H9 (cell line): Measurements from ENCODE around the gene ACAP2. TPM values are rescaled to one million over a fixed set of nuclear protein-coding genes. Genes with fewer than 3 reads are reported as not detected.

Experiments used
- DNase-seq: peaks from one replicate; pipeline ENCODE4 v3.0.0-alpha.2; 2017
- H2AFZ ChIP-seq: one replicate; pipeline ENCODE4 v1.6.1; 2013; ENCODE audit warnings: mild to moderate bottlenecking, low read length, control low read depth, moderate library complexity
- H2AK5ac ChIP-seq: 2 replicates; pipeline ENCODE4 v1.6.1; 2013; ENCODE audit warnings: low read length, control low read depth, mixed read lengths; ENCODE audit not compliant: insufficient read length
- H2BK120ac ChIP-seq: one replicate; pipeline ENCODE4 v1.6.1; 2013; ENCODE audit warnings: low read depth, mild to moderate bottlenecking, low read length, control low read depth, inconsistent platforms; ENCODE audit not compliant: poor library complexity, severe bottlenecking
- H2BK12ac ChIP-seq: 2 replicates; pipeline ENCODE4 v1.6.1; 2013; ENCODE audit warnings: low read length, control low read depth, mixed read lengths, low read depth; ENCODE audit not compliant: insufficient read length
- H2BK15ac ChIP-seq: 2 replicates; pipeline ENCODE4 v1.6.1; 2013; ENCODE audit warnings: low read depth, low read length, control low read depth
- H2BK20ac ChIP-seq: one replicate; pipeline ENCODE4 v1.6.1; 2013; ENCODE audit warnings: low read depth, mild to moderate bottlenecking, low read length, control low read depth, inconsistent platforms; ENCODE audit not compliant: poor library complexity, severe bottlenecking
- H2BK5ac ChIP-seq: 2 replicates; pipeline ENCODE4 v1.6.1; 2013; ENCODE audit warnings: low read length, control low read depth, mixed read lengths; ENCODE audit not compliant: insufficient read length
- H3K14ac ChIP-seq: 2 replicates; pipeline ENCODE4 v1.6.1; 2013; ENCODE audit warnings: low read length, control low read depth; ENCODE audit not compliant: insufficient read depth
- H3K18ac ChIP-seq: 2 replicates; pipeline ENCODE4 v1.6.1; 2013; ENCODE audit warnings: low read depth, mild to moderate bottlenecking, mixed read lengths, low read length, control low read depth; ENCODE audit not compliant: insufficient read length
- H3K23ac ChIP-seq: 2 replicates; pipeline ENCODE4 v1.6.1; 2013; ENCODE audit warnings: low read length, control low read depth, mixed read lengths, low read depth; ENCODE audit not compliant: insufficient read length
- H3K23me2 ChIP-seq: 2 replicates; pipeline ENCODE4 v1.6.1; 2013; ENCODE audit warnings: low read depth, mild to moderate bottlenecking, mixed read lengths, low read length, control low read depth; ENCODE audit not compliant: insufficient read length, poor library complexity, severe bottlenecking
- H3K27ac ChIP-seq: 2 replicates; pipeline ENCODE4 v1.5.1; 2013; ENCODE audit warnings: low read length, control low read depth, mixed read lengths, low read depth; ENCODE audit not compliant: insufficient read length
- H3K27me3 ChIP-seq: 2 replicates; pipeline ENCODE4 v1.6.1; 2013; ENCODE audit warnings: low read length, control low read depth, inconsistent platforms; ENCODE audit not compliant: insufficient read depth
- H3K4ac ChIP-seq: 2 replicates; pipeline ENCODE4 v1.6.1; 2013; ENCODE audit warnings: low read depth, mild to moderate bottlenecking, control low read depth, inconsistent platforms, low read length, moderate library complexity
- H3K4me1 ChIP-seq: 2 replicates; pipeline ENCODE4 v1.6.1; 2013; ENCODE audit warnings: low read length, control low read depth, inconsistent platforms; ENCODE audit not compliant: insufficient read depth
- H3K4me2 ChIP-seq: 2 replicates; pipeline ENCODE4 v1.6.1; 2013; ENCODE audit warnings: low read length, control low read depth, mixed read lengths; ENCODE audit not compliant: insufficient read length, insufficient read depth
- H3K56ac ChIP-seq: 2 replicates; pipeline ENCODE4 v1.6.1; 2013; ENCODE audit warnings: low read depth, mild to moderate bottlenecking, mixed read lengths, low read length, control low read depth; ENCODE audit not compliant: insufficient read length
- H3K79me1 ChIP-seq: 2 replicates; pipeline ENCODE4 v1.6.1; 2013; ENCODE audit warnings: low read depth, mild to moderate bottlenecking, moderate library complexity, low read length, control low read depth, inconsistent platforms; ENCODE audit not compliant: insufficient read depth, poor library complexity, severe bottlenecking
- H3K79me2 ChIP-seq: 2 replicates; pipeline ENCODE4 v1.6.1; 2013; ENCODE audit warnings: low read length, control low read depth, inconsistent platforms; ENCODE audit not compliant: insufficient read depth
- H3K9ac ChIP-seq: 2 replicates; pipeline ENCODE4 v1.6.1; 2013; ENCODE audit warnings: low read length, control low read depth, mixed read lengths; ENCODE audit not compliant: insufficient read length; ENCODE audit errors: extremely low read depth
- H3K9me3 ChIP-seq: one replicate; pipeline ENCODE4 v1.6.1; 2013; ENCODE audit warnings: low read depth, low read length, inconsistent platforms; ENCODE audit not compliant: control insufficient read depth
- H3T11ph ChIP-seq: one replicate; pipeline ENCODE4 v1.6.1; 2013; ENCODE audit warnings: mild to moderate bottlenecking, low read length, control low read depth, inconsistent platforms
- H4K20me1 ChIP-seq: one replicate; pipeline ENCODE4 v1.6.1; 2013; ENCODE audit not compliant: control insufficient read depth, insufficient read length, insufficient read depth
- H4K5ac ChIP-seq: 2 replicates; pipeline ENCODE4 v1.6.1; 2013; ENCODE audit warnings: low read depth, mild to moderate bottlenecking, mixed read lengths, low read length, control low read depth; ENCODE audit not compliant: insufficient read length
- H4K8ac ChIP-seq: replicated peaks from 2 replicates; pipeline ENCODE4 v1.6.1; 2013; ENCODE audit warnings: low read length, control low read depth, mixed read lengths, low read depth; ENCODE audit not compliant: insufficient read length
- H4K91ac ChIP-seq: 2 replicates; pipeline ENCODE4 v1.6.1; 2013; ENCODE audit warnings: low read depth, mild to moderate bottlenecking, moderate library complexity, mixed read lengths, low read length, control low read depth; ENCODE audit not compliant: insufficient read length
- H3K27ac Mint-ChIP-seq, 3 experiments: 2 replicates in 2 of 3; 3 replicates in 1 of 3; pipeline ENCODE4 v1.8.0; 2020 to 2021; ENCODE audit warnings: mixed read lengths in 3 of 3, mild to moderate bottlenecking in 1 of 3, moderate library complexity in 1 of 3
- H3K27me3 Mint-ChIP-seq: 2 replicates; pipeline ENCODE4 v1.8.0; 2021; ENCODE audit warnings: low read depth, mild to moderate bottlenecking, moderate library complexity, mixed read lengths
- H3K36me3 Mint-ChIP-seq, 3 experiments: 2 replicates in 2 of 3; 3 replicates in 1 of 3; pipeline ENCODE4 v1.8.0; 2020 to 2021; ENCODE audit warnings: low read depth in 3 of 3, mixed read lengths in 3 of 3; ENCODE audit not compliant: insufficient read depth in 1 of 3
- H3K4me1 Mint-ChIP-seq, 2 experiments: 2 replicates each; pipeline ENCODE4 v1.8.0; 2020; ENCODE audit warnings: mixed read lengths in 2 of 2
- H3K4me3 Mint-ChIP-seq, 2 experiments: 2 replicates in 1 of 2; 3 replicates in 1 of 2; pipeline ENCODE4 v1.8.0; 2020 to 2021; ENCODE audit warnings: mild to moderate bottlenecking in 2 of 2, mixed read lengths in 2 of 2, moderate library complexity in 1 of 2
- H3K9me3 Mint-ChIP-seq, 2 experiments: 2 replicates in 1 of 2; 3 replicates in 1 of 2; pipeline ENCODE4 v1.8.0; 2020; ENCODE audit warnings: mild to moderate bottlenecking in 2 of 2, mixed read lengths in 2 of 2, moderate library complexity in 1 of 2
- WGBS: extraction: QIAGEN DNeasy Blood & Tissue Kit; methylation state at CpG from one replicate; pipeline ENCODE4 v1.1.7; 2013; ENCODE audit warnings: missing lambda C conversion rate, low lambda C conversion rate, mixed read lengths; ENCODE audit not compliant: insufficient read length; ENCODE audit errors: extremely low coverage; 5-methylcytosine and 5-hydroxymethylcytosine counted together
- total RNA-seq: library from RNA; stranded (reverse); gene quantifications from 2 replicates; pipeline ENCODE4 v1.2.1, GENCODE V29; 2021
- TF ChIP-seq, protein P1 (sequence below): fragments of 200-600 bp; sonication (generic); conservative IDR thresholded peaks from 3 replicates; pipeline ENCODE4 v1.8.0; 2021; ENCODE audit warnings: antibody characterized with exemption, mild to moderate bottlenecking

The ACAP2 gene
- total RNA-seq, 1 experiment from 2014 or later, result 30.8 TPM

- Histone ChIP-seq H2BK5ac (no peak overlapping the region), H2BK20ac (no peak overlapping the region), H4K91ac (no peak overlapping the region), H2BK12ac (no peak overlapping the region), H3K79me2 (peaks cover 11% of the 10 kb centered on the region), H3T11ph (no peak overlapping the region), H4K5ac (no peak overlapping the region), H2BK120ac (no peak overlapping the region), H2AK5ac (no peak overlapping the region), H3K27me3 (no peaks in the 10 kb centered on the region), H2AFZ (no peak overlapping the region), H4K20me1 (no peaks in the 10 kb centered on the region), H3K4me2 (no peak overlapping the region), H3K23me2 (peaks cover 8% of the 10 kb centered on the region), H3K9me3 (no peaks in the 10 kb centered on the region), H3K56ac (no peak overlapping the region), H3K79me1 (no peaks in the 10 kb centered on the region), H3K4ac (no peak overlapping the region), H3K18ac (no peak overlapping the region), H4K8ac (no peak overlapping the region), H3K9ac (no peak overlapping the region), H3K27ac (no peak overlapping the region), H2BK15ac (no peak overlapping the region), H3K23ac (no peak overlapping the region), H3K14ac (no peak overlapping the region), H3K4me1 (peaks cover 4% of the 10 kb centered on the region; the same call in 1 of the 2 replicates)
- Mint-ChIP-seq H3K36me3 (no peaks in the 10 kb centered on the region; a peak in 2 of 7 replicates), H3K4me3 (no peak overlapping the region), H3K4me1 (peaks cover 21 to 28% of the 10 kb centered on the region in 2 experiments), H3K9me3 (no peaks in the 10 kb centered on the region), H3K27ac (no peak overlapping the region), H3K27me3 (no peaks in the 10 kb centered on the region)
- no CpG with 5 or more reads among the region's 1 CpG for WGBS
- DNase-seq, result no peak
- TF ChIP-seq, protein P1, sequence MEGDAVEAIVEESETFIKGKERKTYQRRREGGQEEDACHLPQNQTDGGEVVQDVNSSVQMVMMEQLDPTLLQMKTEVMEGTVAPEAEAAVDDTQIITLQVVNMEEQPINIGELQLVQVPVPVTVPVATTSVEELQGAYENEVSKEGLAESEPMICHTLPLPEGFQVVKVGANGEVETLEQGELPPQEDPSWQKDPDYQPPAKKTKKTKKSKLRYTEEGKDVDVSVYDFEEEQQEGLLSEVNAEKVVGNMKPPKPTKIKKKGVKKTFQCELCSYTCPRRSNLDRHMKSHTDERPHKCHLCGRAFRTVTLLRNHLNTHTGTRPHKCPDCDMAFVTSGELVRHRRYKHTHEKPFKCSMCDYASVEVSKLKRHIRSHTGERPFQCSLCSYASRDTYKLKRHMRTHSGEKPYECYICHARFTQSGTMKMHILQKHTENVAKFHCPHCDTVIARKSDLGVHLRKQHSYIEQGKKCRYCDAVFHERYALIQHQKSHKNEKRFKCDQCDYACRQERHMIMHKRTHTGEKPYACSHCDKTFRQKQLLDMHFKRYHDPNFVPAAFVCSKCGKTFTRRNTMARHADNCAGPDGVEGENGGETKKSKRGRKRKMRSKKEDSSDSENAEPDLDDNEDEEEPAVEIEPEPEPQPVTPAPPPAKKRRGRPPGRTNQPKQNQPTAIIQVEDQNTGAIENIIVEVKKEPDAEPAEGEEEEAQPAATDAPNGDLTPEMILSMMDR, result no peak
Measured at GRCh38 chr3:195440379-195440778, 2.4 kb downstream of the ACAP2 start.
